ENCODE measurements around the gene SH3PXD2B.
A peak's percentile ranks its signal among the peaks of the same experiment; 100 is the strongest.

Gene SH3PXD2B

DNA sequence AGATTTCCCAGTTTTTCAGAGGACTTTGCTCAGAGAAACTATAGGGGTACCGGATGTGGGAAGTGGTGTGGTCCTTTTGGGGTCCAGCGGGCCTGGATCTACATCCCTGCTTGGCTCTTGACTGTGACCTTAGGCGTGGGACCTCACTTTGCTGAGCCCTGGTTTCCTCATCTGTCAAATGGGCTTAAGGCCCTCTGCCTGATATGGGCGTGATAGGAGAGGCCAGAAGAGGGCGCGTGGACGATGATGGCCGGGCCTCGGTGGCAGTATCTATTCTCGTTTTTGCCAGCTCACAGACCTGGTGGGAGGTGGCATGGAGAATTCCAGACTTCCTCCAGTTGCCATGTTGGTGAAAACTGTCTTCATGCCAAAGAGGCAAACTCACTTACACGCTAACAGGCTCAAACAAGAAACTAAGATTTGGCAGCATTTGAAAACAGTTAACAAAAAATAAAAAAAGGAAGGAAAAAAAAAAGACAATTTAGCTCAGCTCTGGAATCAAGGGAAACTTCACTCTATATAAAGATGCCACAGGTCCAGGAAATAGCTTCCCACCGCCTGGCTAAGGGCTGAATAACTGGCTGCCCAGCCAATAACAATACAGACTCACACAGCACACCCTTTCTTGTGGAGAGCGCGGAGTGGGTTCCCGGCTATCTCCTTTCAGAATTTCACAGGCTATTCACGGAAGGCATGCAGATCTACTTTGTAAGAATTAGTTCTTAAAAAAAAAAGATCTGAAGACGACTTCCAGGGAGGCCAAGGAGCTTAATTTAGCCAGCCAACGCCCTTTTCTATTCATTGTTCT is 1.7 kb downstream of the SH3PXD2B start:
- DNase-seq: no peak

DNA sequence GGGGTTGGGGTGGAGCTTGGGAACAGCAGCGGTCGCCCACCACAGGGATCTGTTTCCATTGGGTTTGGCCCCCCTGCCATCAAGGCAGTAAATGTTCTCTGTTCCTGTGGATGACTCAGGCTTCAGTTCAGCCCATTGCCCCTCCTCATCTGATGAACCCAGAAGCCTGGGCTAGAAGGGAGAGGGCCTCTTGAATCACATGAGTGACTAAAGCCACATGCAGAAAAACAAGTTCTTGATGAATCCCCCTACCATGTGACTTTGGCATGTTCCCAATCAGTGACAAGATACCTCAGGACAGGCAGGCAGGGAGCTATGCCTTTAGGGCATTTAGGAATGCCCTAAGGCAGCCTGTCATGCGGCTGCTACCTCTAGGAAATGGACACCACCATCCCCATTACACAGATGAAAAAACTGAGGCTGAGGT is 2.5 kb downstream of the SH3PXD2B start:
- DNase-seq: no peak

DNA sequence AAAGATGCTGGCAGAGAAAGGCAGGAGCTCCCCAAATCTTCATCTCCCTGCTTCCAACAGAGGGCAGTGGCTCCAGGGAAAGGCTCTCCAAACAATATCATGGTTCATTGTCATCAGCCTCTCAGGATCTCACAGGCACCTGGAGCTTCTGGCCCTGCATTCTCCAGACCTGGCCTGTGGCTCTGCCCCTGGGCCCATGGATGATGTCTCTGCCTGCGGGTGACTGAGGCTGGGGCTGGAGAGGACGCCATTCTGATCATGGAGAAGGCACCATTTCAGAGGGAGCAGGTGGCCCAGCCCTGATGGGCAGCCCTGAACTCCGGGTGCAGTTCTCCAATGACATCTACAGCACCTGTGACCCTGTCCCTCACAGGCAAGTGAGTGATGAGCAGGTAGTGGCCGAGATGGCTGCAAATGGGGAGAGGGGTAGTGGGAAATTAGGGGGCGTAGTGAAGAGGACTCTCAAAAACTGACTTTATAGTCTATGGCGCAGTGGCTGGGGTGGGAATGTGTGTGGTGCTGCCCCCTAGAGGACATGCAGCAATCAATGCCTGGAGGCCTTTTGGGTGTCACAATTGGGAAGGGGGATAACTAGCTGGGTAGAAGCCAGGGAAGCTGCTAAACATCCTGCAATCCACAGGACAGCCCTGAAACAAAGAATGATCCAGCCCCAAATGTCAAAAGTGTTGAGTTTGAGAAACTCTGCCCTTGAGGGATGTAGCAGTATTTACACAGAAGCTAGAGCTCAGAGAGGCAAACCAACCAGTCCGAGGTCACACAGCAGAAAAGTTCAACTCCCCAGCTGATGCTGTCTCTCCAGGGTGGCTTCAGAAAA is 3.2 kb downstream of the SH3PXD2B start:
- DNase-seq: peak; percentile 35

DNA sequence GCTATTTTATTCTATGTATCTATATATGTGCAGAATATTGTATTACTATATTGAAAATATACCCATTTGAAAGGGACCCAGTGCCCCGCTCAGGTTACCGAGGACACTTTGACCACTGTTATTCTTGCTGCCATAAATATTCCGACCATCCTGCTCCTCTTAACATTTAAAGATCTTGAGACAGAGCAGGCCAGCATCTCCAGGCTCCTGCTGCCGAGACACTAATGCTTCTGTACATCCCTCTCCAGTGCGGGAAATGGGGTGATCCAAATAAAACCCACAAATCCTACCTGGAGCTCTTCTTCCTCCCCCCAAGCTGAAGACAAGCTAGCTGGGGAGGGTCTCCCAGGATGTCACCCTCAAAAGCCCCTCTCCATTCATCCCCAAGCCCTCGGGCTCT is 3.9 kb downstream of the SH3PXD2B start:
- no peak for DNase-seq

DNA sequence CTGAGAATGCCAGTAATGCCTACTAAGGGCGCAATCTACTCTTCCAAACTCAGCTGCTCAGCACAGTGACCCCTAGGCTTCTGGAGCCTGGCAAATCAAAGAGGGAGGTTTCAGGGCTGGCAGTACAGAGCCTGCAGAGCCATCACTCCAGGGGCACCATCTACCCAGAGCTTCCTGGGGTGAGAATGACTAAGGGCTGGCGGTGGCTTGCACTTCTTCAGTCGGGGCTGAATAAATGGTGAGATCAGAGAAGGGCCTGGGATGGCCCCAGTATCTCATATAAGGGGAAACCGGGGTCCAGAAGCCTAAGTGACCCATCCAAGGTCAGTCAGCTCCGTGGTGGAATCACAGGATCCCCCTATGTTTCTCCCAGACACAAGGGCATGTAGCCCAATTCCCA is 5.3 kb downstream of the SH3PXD2B start:
- no peak for DNase-seq

DNA sequence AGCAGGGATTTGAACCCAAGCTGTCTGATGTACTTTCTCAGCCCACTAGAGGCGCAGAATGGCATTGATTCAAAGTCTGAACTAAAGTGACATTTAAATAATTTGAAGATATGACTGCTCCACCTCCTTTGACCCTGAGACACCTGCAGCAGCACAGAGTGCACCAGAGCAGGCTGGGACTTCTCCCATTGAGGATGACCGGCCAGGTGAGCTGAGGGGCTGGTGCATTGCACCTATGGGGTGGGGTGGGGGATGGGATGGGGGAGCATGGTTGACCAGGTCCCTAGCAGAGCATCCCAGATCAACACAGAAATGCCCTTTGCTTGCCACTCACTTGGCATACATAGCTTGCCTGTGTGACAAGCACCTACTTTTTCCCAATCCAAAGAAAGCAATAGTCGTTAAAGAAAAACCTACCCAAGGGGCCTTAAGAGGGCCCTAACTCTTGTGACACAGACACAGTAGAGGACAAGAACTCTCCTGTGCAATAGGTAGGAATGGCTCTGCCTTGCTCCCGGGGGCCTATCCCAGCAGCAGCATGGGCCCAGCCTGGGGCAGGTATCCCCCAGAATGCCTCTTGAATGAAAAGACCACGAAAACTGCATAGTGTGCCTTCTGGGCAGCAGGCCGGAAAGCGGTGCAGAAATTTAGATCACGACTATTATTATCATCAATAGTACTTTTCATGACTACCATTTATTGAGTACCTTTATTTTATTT is 6.5 kb downstream of the SH3PXD2B start:
- no peak for DNase-seq

DNA sequence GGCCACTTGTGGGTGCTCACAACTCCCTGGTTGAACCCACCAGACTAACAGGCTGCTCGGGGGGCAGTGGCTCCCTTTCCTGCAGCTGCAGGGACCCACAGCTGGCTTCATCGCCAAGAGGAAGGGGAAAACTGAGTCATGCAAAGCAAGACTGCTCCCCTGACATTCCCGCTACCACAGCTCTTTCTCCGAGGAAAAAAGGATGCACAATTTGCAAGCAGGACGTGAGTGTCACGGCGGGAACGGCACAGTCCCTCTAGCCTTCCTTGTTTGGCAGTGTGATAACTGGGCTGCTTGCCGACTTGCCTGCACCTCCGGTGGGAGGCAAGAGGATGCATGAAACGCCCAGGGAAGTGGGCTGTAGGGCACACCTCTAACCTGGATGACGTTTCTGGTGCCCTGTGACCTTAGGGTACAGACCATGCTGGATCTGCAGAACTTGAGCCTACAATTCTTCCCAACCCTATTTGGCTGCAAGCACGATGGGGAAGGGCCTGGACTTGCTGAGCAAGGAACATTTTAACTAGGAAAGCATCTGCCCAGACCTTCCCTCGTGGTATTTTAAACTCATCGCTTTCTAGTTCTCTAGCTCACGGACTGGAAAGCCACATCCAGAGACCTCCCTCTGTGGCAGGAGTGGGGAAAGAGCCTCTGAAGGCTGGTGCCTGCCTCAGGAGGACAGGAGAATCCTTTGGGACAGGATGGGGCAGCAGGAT is 7.8 kb downstream of the SH3PXD2B start:
- no peak for DNase-seq

DNA sequence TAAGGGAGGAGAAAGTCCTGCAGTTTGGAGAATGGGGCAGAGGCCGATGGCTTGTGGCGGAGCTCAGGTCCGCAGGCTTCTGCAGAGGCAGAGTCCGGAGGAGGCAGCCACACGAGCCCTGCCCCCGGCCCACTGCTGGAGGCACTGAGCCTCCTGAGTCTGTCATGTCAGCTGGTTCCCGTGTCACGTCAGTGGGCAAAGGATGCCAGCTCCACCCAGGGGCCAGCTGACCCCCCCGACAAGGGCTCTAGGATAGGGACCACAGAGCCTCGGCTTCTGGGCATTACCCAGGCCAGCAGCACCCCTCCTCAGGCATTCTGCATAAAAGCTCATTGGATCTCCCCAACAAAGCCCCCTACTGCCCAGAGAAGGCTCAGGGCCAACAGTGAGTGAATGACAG is 8.5 kb downstream of the SH3PXD2B start:
- DNase-seq: no peak

DNA sequence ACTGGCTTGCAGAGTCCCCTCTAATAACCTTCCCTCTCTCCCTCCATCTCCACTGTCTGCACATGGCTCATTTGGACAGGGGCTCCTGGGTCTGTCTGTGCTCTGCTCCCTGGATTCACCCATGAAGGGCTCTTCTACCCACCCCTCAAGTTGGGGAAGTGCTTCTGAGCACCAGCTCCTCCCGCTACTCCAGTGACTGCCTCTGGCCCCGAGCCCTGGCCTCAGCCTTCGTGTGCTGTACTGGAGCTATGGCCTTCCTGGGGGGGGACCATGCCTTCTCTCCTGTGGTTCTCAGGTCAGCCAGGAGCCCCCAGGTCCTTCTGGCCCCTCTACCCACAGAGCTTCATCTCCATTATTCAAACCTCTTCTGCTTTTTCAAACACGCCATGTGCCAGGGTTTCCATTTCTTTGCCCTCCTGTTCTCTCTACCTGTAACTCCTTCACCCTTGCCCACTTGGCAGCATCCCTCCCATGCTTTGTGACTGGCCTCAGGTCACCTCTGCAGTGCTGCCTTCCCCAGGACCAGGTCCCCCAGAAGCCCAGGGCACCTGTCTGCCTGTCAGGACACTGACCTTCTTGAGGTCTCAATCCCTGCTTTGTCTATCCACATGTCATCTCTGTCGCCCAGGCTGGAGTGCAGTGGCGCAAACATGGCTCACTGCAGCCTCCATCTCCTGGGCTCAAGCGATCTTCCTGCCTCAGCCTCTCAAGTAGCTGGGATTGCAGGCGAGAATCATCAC is 9.5 kb downstream of the SH3PXD2B start:
- no peak for DNase-seq

DNA sequence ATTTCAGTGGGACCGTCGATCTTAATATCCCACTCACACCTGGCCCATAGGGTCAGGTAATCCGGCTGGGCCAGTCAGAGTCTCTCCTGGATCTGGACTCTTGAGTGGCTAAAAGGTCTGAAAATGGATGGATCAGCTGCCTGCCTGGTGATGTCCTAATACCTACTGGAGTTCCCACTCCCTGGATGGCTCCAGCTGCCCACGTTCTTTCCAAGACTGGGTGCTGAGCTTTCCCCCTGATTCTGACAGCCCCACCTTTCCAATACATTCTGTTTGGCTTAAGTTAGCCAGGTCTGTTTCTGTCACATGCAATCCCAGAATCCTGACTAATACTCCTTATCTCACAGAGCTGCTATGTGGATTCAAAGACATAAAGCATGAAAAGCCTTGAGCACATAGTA is 10.2 kb downstream of the SH3PXD2B start:
- no peak for DNase-seq

DNA sequence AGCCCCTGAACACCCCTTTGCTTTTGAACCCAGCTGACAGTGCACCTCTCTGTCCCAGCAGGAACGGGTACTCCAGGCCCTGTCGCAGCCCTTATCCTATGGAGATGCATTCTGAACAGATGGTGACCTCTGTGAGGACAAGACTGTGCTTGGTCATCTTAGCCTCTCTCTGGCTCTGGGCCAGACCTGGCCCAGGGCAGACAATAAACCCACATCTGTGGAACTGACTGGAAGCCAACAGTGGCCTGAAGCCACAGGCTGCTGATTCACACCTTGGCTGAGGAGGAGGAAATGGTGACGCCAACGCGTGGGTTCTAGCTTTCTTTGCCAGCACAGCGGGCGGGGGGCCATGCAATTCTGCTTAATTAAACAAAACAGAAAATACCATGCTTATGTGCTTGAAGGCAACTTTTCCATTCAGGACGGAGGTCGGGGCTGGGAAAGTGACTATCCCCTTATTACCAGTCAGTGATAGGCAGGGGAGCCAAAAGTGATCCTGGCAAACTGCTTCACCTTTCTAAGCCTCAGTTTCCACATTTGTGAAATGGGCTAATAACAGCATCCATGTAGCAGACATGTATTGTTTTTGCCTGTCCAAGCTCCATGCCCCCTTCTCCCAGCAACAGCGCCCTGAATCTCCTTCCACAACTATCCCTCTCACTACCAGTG is 10.8 kb downstream of the SH3PXD2B start:
- no peak for DNase-seq

DNA sequence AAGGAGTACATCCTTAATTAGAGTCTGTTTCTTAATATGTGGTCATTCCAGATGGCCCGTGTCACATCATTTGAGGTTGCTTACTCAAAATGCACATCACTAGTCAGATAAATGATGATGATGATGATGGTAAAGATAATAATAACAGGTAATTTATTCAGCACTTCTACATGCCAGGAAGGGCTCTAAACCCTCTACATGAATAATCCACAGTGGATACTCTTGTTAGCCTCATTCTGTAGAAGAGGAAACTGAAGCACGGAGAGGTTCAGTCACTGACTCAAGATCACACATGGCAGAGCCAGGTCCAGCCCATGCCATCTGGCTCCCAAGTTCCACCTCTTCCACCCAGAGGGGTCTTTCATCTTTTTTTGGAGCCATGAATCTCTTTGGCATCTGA is 11.7 kb downstream of the SH3PXD2B start:
- no peak for DNase-seq

DNA sequence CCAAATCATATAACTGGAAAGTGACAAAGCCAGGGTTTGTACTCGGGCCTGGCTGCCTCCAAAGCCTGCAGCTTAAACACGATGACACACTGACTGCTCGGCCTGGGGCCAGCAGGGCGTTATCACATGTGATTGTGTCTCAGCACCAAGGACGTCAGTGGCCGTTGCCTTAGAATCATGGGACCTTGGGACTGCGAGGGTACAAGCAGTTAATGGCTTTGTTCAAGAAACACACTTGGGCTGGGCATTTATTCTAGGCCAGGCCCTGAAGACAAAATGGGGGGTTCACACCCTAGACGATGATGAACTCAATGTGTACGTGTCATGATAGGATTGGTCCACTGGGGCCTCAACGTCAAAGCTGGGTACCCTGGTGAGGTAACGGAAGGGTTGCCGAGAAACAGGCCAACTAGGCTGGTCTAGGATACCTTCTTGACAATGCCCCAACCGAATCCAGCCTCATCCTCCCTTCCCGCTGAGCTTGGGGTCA is 13.0 kb downstream of the SH3PXD2B start:
- no peak for DNase-seq

DNA sequence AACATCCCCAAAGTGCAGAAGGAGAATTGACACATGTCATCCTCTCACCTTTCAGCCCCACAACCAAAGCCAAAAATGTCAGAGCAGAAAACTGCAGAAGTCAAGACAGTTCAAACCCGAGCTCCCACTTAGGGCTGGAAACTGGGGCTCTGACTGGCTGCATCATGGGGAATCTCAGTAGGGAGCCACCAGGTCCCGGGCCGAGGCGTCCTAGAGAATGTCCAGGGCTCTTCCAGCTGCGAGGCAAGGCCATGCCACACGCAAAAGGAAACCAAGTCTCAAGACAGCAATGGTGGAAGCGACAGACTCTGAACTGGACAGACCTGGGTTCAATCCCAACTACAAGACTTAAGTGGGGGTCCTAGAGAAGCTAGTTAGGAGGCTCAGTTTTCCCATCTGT is 13.8 kb downstream of the SH3PXD2B start:
- DNase-seq: no peak

DNA sequence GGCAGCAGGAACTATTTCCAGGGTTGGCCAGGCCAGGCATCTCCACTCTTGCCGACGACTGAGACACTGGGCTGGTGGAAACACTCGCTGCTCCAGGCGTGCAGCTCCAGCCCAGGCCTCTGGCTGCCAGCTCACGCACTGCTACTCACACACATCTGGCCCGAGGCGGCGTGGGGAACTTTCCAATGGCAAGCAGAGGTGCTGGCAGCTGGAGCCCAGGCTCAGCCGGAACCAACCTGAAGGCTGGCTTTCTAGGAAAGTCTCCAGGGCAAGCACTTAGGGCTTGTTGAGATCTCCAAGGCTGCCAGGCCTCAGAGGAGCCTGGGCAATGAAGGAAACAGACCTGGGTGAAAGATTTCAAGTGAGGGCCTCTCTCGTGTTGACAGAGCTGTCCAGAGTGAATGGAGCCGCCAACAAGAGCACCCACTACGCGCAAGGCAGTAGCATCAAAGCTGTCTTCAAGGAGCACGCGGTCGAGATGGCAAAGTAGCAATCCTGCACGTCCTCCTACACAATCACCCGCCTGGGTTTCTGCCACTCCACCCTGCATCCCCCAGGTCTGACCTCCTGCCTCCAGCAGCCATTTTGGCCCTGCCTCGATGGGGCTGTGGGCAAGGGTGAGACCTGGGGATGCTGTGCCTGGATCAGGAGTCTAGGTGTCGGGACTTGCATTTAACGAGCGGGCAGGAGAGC is 14.4 kb downstream of the SH3PXD2B start:
- DNase-seq: no peak

DNA sequence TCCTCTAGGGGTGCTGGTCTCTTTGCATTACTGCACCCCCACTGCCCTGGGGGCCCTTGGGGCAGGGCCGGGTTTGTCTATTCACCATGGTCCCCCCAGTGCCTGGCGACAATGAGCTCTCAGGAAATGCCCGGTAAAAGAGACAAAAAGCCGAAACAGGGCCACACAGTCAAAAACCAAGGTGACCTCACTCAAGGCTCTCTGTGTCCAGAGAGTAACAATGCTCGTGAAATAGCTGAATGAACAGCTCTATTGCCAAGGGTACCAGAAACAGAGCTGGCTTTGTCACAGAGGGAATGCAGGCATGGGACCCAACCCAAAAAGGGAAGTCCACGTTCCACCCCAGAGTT is 16.0 kb downstream of the SH3PXD2B start:
- DNase-seq: no peak

DNA sequence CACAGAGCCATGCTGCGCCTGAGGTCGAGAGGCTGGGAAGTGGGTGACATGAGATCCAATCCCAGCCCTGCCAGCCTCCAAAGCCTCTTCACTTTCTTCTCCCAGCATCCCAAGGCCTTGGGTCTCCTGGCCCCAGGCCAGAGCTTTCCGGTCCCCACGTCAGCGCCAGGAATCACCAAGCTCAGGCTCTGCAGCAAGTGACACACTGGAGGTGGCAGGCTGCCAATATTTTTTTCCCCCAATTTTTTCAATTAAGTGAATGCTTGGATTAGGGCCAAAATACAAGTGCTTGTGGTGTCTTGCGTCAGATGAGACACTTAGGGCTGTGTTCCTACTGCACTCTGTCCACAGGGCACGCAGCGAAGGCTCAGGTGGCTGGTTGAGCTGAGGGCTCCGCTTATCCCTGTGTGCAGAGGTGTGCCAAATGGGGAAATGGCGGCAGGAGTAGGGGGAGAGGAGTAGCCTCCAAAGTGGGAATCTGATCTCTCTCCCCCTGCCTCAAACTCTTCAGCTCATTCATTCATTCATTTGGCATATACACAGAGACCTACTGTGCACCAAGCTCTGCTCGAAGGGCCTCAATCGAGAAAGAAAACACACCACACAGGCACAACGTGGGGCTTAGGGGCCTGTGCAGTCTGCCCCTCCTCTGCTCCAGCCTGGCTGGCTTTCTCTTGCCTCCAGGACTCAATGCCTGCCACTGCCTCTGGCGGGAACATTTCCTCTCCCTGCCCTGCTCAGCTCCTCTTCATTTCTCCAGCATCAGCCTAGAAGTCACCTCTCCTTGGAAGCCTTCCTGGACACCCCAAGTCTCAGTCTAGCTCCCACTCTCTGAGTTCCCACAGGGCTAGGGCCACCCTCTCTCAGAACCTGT is 16.6 kb downstream of the SH3PXD2B start:
- no peak for DNase-seq

DNA sequence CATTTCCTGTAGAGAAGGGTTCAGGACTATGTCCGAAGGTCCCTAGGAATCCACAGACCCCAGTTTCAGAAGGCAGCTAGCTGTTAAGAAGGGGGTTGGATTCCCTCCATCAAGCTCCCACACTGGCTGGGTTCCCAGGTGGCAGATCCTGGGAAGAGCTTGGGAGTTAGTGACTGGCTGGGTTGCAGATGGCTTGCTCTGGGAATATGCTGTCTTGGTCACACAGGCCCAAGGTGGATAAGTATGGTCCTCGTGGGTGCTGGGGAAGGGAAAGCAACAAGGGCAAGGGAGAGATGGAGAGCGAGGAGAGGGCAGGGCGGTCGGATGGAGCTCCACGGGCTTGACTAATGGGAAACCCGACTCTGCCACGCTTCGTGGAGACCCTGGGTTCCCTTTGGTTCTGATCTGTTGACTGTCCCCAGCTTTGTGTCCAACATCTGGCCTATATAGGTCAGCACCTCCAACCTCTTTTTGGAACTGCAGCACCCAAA is 17.4 kb downstream of the SH3PXD2B start:
- no peak for DNase-seq

DNA sequence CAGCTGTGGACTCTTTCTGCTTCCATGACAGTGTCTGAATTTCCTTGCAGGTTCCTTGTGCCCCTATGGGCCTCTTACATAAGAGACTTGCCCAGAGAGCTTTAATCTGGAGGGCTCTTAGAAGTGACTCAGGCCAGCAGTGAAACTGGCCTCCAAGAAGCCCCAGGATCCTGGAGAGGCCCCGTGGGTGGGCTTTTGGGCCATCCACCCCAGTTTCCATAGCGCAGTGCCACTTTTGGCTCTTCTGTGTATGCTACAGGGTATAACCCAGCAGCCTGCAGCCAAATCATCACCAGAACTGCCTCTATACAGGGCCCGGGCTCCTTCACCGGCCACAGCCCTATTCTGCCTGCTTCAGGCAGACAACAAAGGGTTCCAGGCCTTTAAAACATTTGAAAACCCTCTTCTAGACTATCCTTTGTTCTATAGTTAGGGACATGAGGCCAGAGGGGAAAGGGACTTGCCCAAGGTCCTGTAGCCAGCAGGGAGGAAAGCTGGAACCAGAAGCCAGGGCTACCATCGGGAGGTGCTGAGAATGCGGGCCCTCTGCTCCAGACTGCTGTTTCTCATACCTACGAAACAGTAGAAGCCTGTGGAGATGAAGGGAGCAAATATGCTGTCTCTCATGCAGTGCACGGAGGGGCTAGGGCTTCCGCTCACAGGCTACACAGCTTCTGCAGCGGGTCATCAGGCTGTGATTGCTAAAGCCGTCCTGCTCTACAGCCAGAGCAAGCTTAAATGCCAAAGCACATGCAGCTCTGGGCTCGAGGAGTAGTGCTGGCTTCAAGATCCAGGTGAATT is 18.0 kb downstream of the SH3PXD2B start:
- no peak for DNase-seq

All from CD4-positive, alpha-beta T cell treated with Interleukin-4 for 4 hours (primary cell).